ENCODE measurements around the gene PM20D2.

GRCh38 chr6:89140347-89141156, 5.3 kb upstream of the PM20D2 start:
- TF ChIP-seq CTCF (IDR thresholded peaks at IDR 0.05; ENCODE audit: insufficient read depth, low read length) = no peak
- TF ChIP-seq POLR2AphosphoS5 (IDR thresholded peaks at IDR 0.05; ENCODE audit: low read depth) = no peak
- no peak for TF ChIP-seq REST (IDR thresholded peaks at IDR 0.05; ENCODE audit: insufficient replicate concordance, low read depth)
- TF ChIP-seq GABPA (IDR thresholded peaks at IDR 0.05; ENCODE audit: low read depth) = no peak
